ENCODE measurements around the gene HACE1. TPM values are rescaled to one million over a fixed set of nuclear protein-coding genes. Genes with fewer than 3 reads are reported as not detected.
"Not testable (repeated sequence)": the region's sequence is repeated elsewhere in the genome, so short reads cannot be mapped to it uniquely, and the experiment has no call there.

The HACE1 gene
- total RNA-seq, 4 donors from 2014 or later = 11.8 to 34.7 (median 16.4) TPM

GRCh38 chr6:104862456-104862855 is 2.7 kb upstream of the HACE1 start:
- Histone ChIP-seq H3K9me3 (no peaks in the 10 kb centered on the region), H3K4me3 (no peak overlapping the region), H3K27me3 (no peaks in the 10 kb centered on the region), H3K27ac (no peak overlapping the region), H3K36me3 (no peaks in the 10 kb centered on the region), H3K4me1 (peaks cover 0 to 11% (median 0%) of the 10 kb centered on the region in 4 donors)
- DNase-seq = no peak
- TF ChIP-seq POLR2A (IDR thresholded peaks at IDR 0.05) (no peak), CTCF (IDR thresholded peaks at IDR 0.05) (no peak)

- DNase-seq = no peak
- peak overlapping the region; percentile 75 to 85 (median 82) for H3K4me3 ChIP-seq
- H3K27me3 ChIP-seq = no peaks in the 10 kb centered on the region
- H3K9me3 ChIP-seq = no peaks in the 10 kb centered on the region
- no peaks in the 10 kb centered on the region for H3K36me3 ChIP-seq
- H3K27ac ChIP-seq = peak overlapping the region in 2 of 4 donors; percentile 58 to 72
- TF ChIP-seq CTCF (IDR thresholded peaks at IDR 0.05) (no peak), POLR2A (IDR thresholded peaks at IDR 0.05) (no peak)
- peaks cover 0 to 11% (median 0%) of the 10 kb centered on the region in 4 donors for H3K4me1 ChIP-seq
Observed at GRCh38 chr6:104860221-104860620, 502 bp upstream of the HACE1 start.

- no peaks in the 10 kb centered on the region for H3K9me3 ChIP-seq
- H3K4me1 ChIP-seq = peaks cover 0 to 11% (median 0%) of the 10 kb centered on the region in 4 donors
- H3K27ac ChIP-seq = no peak overlapping the region
- TF ChIP-seq CTCF (IDR thresholded peaks at IDR 0.05) (no peak), POLR2A (IDR thresholded peaks at IDR 0.05) (no peak)
- H3K36me3 ChIP-seq = no peaks in the 10 kb centered on the region
- no peak for DNase-seq
- no peaks in the 10 kb centered on the region for H3K27me3 ChIP-seq
- peak overlapping the region in 3 of 4 donors; percentile 75 to 85 (median 81) for H3K4me3 ChIP-seq
Observed at GRCh38 chr6:104858642-104859041, 1.1 kb downstream of the HACE1 start.

DNA sequence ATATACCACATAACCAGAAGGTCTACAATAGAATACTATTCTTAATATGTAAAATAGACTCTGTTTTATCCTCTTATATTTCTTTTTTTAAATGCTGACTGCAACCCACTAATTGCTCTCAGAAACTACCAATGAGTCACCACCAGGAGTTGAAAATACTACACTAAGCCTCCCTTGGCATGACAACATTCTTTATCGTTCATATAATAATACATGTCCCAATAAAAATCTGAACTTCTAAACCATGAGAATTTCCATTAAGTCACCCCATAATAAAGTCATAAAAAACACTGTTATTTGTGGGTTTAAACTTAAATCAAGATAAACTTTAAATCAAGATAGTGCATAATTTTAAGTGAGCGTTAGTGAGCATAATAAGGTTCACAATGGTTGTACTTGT is 4.2 kb downstream of the HACE1 start:
- no peaks in the 10 kb centered on the region for H3K36me3 ChIP-seq
- TF ChIP-seq POLR2A (IDR thresholded peaks at IDR 0.05) (no peak), CTCF (IDR thresholded peaks at IDR 0.05) (no peak)
- DNase-seq = no peak
- H3K27me3 ChIP-seq = no peaks in the 10 kb centered on the region
- no peaks in the 10 kb centered on the region for H3K9me3 ChIP-seq
- H3K27ac ChIP-seq = no peak overlapping the region
- peaks cover 0 to 11% (median 0%) of the 10 kb centered on the region in 4 donors for H3K4me1 ChIP-seq
- no peak overlapping the region for H3K4me3 ChIP-seq

- not testable (repeated sequence) for DNase-seq, H3K27me3 ChIP-seq, H3K4me3 ChIP-seq, H3K9me3 ChIP-seq, H3K36me3 ChIP-seq, H3K4me1 ChIP-seq
- H3K27ac ChIP-seq = peak overlapping the region in 1 of 4 donors; percentile 14
Observed at GRCh38 chr6:104847721-104848120, 12.0 kb downstream of the HACE1 start.

DNA sequence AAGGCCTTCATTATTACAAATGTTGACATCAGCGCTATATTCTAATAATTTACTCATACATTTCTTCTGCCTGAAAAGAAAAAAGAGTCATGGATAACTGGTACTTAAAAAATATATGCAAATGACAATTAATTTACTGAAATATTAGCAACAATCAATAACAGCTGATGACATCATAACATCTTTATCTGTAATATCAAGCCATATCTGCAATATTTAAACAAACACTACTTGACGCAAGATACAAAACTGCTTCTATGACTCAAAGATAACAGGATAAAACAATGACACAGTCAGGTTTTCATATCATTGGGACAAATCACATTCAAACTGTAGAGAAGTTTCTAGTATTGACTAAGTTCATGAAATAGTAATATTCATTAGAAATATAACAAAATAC is 16.5 kb downstream of the HACE1 start:
- Histone ChIP-seq H3K27ac (no peak overlapping the region), H3K27me3 (no peaks in the 10 kb centered on the region), H3K4me3 (no peak overlapping the region), H3K36me3 (peaks cover 0 to 10% (median 0%) of the 10 kb centered on the region in 3 donors), H3K9me3 (no peaks in the 10 kb centered on the region), H3K4me1 (no peaks in the 10 kb centered on the region)
- TF ChIP-seq CTCF (IDR thresholded peaks at IDR 0.05) (no peak), POLR2A (IDR thresholded peaks at IDR 0.05) (no peak)
- no peak for DNase-seq
